Stomach (tissue), 9 donors: ENCODE results near the gene KLHL21. TPM values are rescaled to one million over a fixed set of nuclear protein-coding genes. Genes with fewer than 3 reads are reported as not detected.
A peak's percentile ranks its signal among the peaks of the same experiment; 100 is the strongest.

Source experiments
- DNase-seq, 2 donors: peaks; one replicate each; pipeline versions ENCODE4 v3.0.0 to v3.0.0-alpha.2; 2013 to 2019
- H3K27ac ChIP-seq, 5 donors: fragments of 200-600 bp in 4 of 5; sonication (generic) in 4 of 5; one replicate each; pipeline ENCODE4 v1.5.1; 2013 to 2019; ENCODE audit warnings: mild to moderate bottlenecking in 1 of 5, moderate library complexity in 1 of 5
- H3K27me3 ChIP-seq, 3 donors: fragments of 200-600 bp; sonication (generic); one replicate each; pipeline ENCODE4 v1.5.1; 2017 to 2019; ENCODE audit warnings: mixed run types in 1 of 3
- H3K36me3 ChIP-seq, 4 donors: fragments of 200-600 bp; sonication (generic); 1 replicate in 3 of 4; 2 replicates in 1 of 4; pipeline ENCODE4 v1.5.1; 2016 to 2019
- H3K4me1 ChIP-seq, 4 donors: fragments of 200-600 bp; sonication (generic); one replicate each; pipeline ENCODE4 v1.5.1; 2016 to 2019
- H3K4me3 ChIP-seq, 4 donors: fragments of 200-600 bp; sonication (generic) in 3 of 4; one replicate each; pipeline ENCODE4 v1.5.1; 2016 to 2019; ENCODE audit warnings: mild to moderate bottlenecking in 1 of 4
- H3K9me3 ChIP-seq, 4 donors: fragments of 200-600 bp; sonication (generic); one replicate each; pipeline ENCODE4 v1.5.1; 2016 to 2019
- CTCF ChIP-seq, 7 experiments: fragments of 450-650 bp in 4 of 7; fragments of 200-600 bp in 3 of 7; sonication (generic) in 3 of 7; IDR thresholded peaks; one replicate each; pipeline ENCODE4 v1.5.1; 2016 to 2019; ENCODE audit warnings: antibody characterized with exemption in 7 of 7, control low read depth in 2 of 7, mild to moderate bottlenecking in 1 of 7
- EP300 ChIP-seq: sonication (generic); formaldehyde crosslinking; IDR thresholded peaks from one replicate; pipeline ENCODE4 v1.6.1; 2017; ENCODE audit warnings: antibody characterized with exemption
- POLR2A ChIP-seq, 4 donors: fragments of 450-650 bp; IDR thresholded peaks; one replicate each; pipeline ENCODE4 v1.6.1; 2016; ENCODE audit warnings: antibody characterized with exemption in 4 of 4, control low read depth in 2 of 4, mild to moderate bottlenecking in 1 of 4, moderate library complexity in 1 of 4
- POLR2AphosphoS5 ChIP-seq, 3 donors: sonication (generic); formaldehyde crosslinking; IDR thresholded peaks; one replicate each; pipeline ENCODE4 v1.6.1; 2016; ENCODE audit warnings: antibody characterized with exemption in 3 of 3
- whole genome bisulfite sequencing, 5 donors: extraction: QIAGEN DNeasy Blood & Tissue Kit in 3 of 5; methylation state at CpG; one replicate each; pipeline versions ENCODE4 v1.1.5 to v1.1.7; 2013 to 2018; 5-methylcytosine and 5-hydroxymethylcytosine counted together
- intact Hi-C: fragments of 100-400 bp; cut with DNase I; formaldehyde crosslinking; loops from one replicate; pipeline ENCODE4 v1.15.1; 2023; ENCODE audit warnings: low total_unique reads
- polyA plus RNA-seq, 3 donors: library from polyadenylated mRNA; stranded (reverse); fragments of 200-250 nt; gene quantifications; one replicate each; pipeline ENCODE4 v1.2.3, GENCODE V29; 2013
- total RNA-seq, 5 donors: library from RNA; depleted of rRNA; stranded (reverse); fragments of >200 nt; gene quantifications; one replicate each; pipeline versions ENCODE4 v1.1.0 to v1.2.3, GENCODE V29; 2014 to 2016
- donor health status: healthy with polysubstance abuse.
- donor health status: Bipolar disorder and iron deficiency.
- donor health status: healthy.

KLHL21 gene
- total and polyA plus RNA-seq, 8 donors = 9.2 to 59.8 (median 19.4) TPM

GRCh38 chr1:6585081-6585722 is 17.5 kb downstream of the KLHL21 start:
- Histone ChIP-seq H3K27ac (peak overlapping the region in 1 of 5 donors; percentile 25), H3K9me3 (no peaks in the 10 kb centered on the region), H3K4me3 (no peak overlapping the region), H3K4me1 (peaks cover 43 to 89% (median 73%) of the 10 kb centered on the region in 4 donors), H3K36me3 (peaks cover 19 to 45% (median 40%) of the 10 kb centered on the region in 4 donors), H3K27me3 (no peaks in the 10 kb centered on the region)
- WGBS, 5 donors = 69 to 86% (median 80%) methylated on average over 11 to 12 of the region's 12 CpGs
- intact Hi-C loops = no loop called here
- no peak for DNase-seq
- TF ChIP-seq CTCF (IDR thresholded peaks at IDR 0.05) (peak in 1 of 7 experiments; percentile 5), POLR2AphosphoS5 (IDR thresholded peaks at IDR 0.05) (no peak), POLR2A (IDR thresholded peaks at IDR 0.05) (no peak), EP300 (no peak)

- WGBS, 5 donors = 71 to 78% (median 76%) methylated on average over 20 to 21 of the region's 21 CpGs
- intact Hi-C loops = no loop called here
- TF ChIP-seq EP300 (no peak), POLR2A (IDR thresholded peaks at IDR 0.05) (no peak), CTCF (IDR thresholded peaks at IDR 0.05) (no peak), POLR2AphosphoS5 (IDR thresholded peaks at IDR 0.05) (no peak)
- Histone ChIP-seq H3K4me3 (no peak overlapping the region), H3K4me1 (peaks cover 44 to 88% (median 75%) of the 10 kb centered on the region in 4 donors), H3K36me3 (peaks cover 12 to 37% (median 32%) of the 10 kb centered on the region in 4 donors), H3K27ac (no peak overlapping the region), H3K27me3 (no peaks in the 10 kb centered on the region), H3K9me3 (no peaks in the 10 kb centered on the region)
- no peak for DNase-seq
These were observed 18.3 kb downstream of the KLHL21 start for GRCh38 chr1:6584126-6585080.

- peak; percentile 65 to 78 for DNase-seq
These were observed 20.3 kb downstream of the KLHL21 start for GRCh38 chr1:6582370-6582769.

More at GRCh38 chr1:6582370-6582769, 20.3 kb downstream of the KLHL21 start:
- H3K4me3 ChIP-seq = peak overlapping the region in 1 of 4 donors; percentile 24
- intact Hi-C loops = no loop called here
- H3K27me3 ChIP-seq = no peaks in the 10 kb centered on the region
- TF ChIP-seq EP300 (no peak), POLR2A (IDR thresholded peaks at IDR 0.05) (no peak), CTCF (IDR thresholded peaks at IDR 0.05) (no peak), POLR2AphosphoS5 (IDR thresholded peaks at IDR 0.05) (no peak)
- H3K4me1 ChIP-seq = peaks cover 38 to 74% (median 63%) of the 10 kb centered on the region in 4 donors
- 28 to 50% (median 33%) methylated on average over 1 of the region's 1 CpG for WGBS, 5 donors
- peaks cover 0 to 17% (median 11%) of the 10 kb centered on the region in 4 donors for H3K36me3 ChIP-seq
- peak overlapping the region; percentile 62 to 99 (median 98) for H3K27ac ChIP-seq
- H3K9me3 ChIP-seq = no peaks in the 10 kb centered on the region
